ENCODE results near the gene NFU1.

DNA sequence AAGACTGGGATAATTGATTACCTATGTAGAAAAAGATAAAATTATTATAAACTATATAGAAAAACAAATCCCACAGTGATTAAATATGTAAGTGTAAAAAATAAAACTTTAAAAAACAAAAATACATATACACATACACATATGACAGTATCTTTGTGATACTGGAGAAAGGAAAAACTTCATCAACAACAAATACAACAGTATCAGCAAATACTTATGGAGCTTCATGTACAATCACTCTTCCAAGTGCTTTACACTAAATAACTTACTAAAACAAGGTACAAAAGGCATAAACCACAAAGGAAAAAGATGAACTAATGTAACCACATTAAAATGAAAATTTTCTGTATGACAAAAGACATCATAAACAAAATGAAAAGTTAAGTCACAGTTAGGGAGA lies 26.1 kb downstream of the NFU1 start:
- TF ChIP-seq, protein P1, sequence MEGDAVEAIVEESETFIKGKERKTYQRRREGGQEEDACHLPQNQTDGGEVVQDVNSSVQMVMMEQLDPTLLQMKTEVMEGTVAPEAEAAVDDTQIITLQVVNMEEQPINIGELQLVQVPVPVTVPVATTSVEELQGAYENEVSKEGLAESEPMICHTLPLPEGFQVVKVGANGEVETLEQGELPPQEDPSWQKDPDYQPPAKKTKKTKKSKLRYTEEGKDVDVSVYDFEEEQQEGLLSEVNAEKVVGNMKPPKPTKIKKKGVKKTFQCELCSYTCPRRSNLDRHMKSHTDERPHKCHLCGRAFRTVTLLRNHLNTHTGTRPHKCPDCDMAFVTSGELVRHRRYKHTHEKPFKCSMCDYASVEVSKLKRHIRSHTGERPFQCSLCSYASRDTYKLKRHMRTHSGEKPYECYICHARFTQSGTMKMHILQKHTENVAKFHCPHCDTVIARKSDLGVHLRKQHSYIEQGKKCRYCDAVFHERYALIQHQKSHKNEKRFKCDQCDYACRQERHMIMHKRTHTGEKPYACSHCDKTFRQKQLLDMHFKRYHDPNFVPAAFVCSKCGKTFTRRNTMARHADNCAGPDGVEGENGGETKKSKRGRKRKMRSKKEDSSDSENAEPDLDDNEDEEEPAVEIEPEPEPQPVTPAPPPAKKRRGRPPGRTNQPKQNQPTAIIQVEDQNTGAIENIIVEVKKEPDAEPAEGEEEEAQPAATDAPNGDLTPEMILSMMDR (IDR thresholded peaks at IDR 0.05; ENCODE audit: low read depth, low read length), result no peak
- TF ChIP-seq EZH2phosphoT487 (IDR thresholded peaks at IDR 0.05; ENCODE audit: low read depth), result no peak

Data from OCI-LY3 (cell line).